B cell (primary cell): ENCODE data around the gene TEC. TPM values are rescaled to one million over a fixed set of nuclear protein-coding genes. Genes with fewer than 3 reads are reported as not detected.

Experiments
- ATAC-seq: fragments of 200-7000 bp; cut with Tn5 transposase; one replicate; pipeline ENCODE4 v1.10.0; 2021; ENCODE audit warnings: low read depth, mild to moderate bottlenecking, moderate number of reproducible peaks, moderate library complexity
- CTCF ChIA-PET: fragments of 350-600 bp; sonication (Branson Sonifier 250); formaldehyde crosslinking; loops from one replicate; lab custom pipeline; 2021; ENCODE audit warnings: antibody characterized with exemption, inconsistent platforms; lab: Charles Lee
- POLR2A ChIA-PET: fragments of 350-600 bp; sonication (Branson Sonifier 250); formaldehyde crosslinking; loops from one replicate; lab custom pipeline; 2021; ENCODE audit warnings: antibody characterized with exemption; lab: Charles Lee
- DNase-seq: peaks from one replicate; pipeline ENCODE4 v3.0.0; 2013
- H2AFZ ChIP-seq: 2 replicates; pipeline ENCODE4 v1.6.1; 2012; ENCODE audit warnings: mild to moderate bottlenecking, low read depth, low read length; ENCODE audit not compliant: insufficient read depth, poor library complexity, severe bottlenecking
- H3K27ac ChIP-seq, 2 donors: 1 replicate in 1 of 2; 2 replicates in 1 of 2; pipeline ENCODE4 v1.5.1; 2012 to 2013; ENCODE audit warnings: low read length in 2 of 2, mild to moderate bottlenecking in 2 of 2, moderate library complexity in 1 of 2
- H3K27me3 ChIP-seq, 4 experiments: fragments of 200-600 bp in 1 of 4; sonication (generic) in 1 of 4; replicated peaks in 1 of 4; 1 replicate in 2 of 4; 2 replicates in 2 of 4; pipeline versions ENCODE4 v1.6.1 to v1.7.0; 2013 to 2016; ENCODE audit warnings: low read length in 3 of 4, mild to moderate bottlenecking in 2 of 4, mixed read lengths in 1 of 4, moderate library complexity in 1 of 4; ENCODE audit not compliant: insufficient read depth in 4 of 4, control insufficient read depth in 3 of 4; ENCODE audit errors: control extremely low read depth in 1 of 4
- H3K36me3 ChIP-seq, 2 experiments: replicated peaks in 1 of 2; 1 replicate in 1 of 2; 2 replicates in 1 of 2; pipeline versions ENCODE4 v1.6.1 to v1.7.1; 2013; ENCODE audit warnings: low read length in 1 of 2; ENCODE audit not compliant: insufficient read depth in 2 of 2, control insufficient read depth in 1 of 2; ENCODE audit errors: control extremely low read depth in 1 of 2, extremely low read depth in 1 of 2
- H3K4me1 ChIP-seq, 2 donors: fragments of 200-600 bp in 1 of 2; sonication (generic) in 1 of 2; 1 replicate in 1 of 2; 2 replicates in 1 of 2; pipeline versions ENCODE4 v1.5.1 to v1.6.1; 2013 to 2017; ENCODE audit warnings: low read length in 2 of 2; ENCODE audit not compliant: control insufficient read depth in 2 of 2, insufficient read depth in 2 of 2
- H3K4me2 ChIP-seq: replicated peaks from 2 replicates; pipeline ENCODE3; 2012; ENCODE audit warnings: mild to moderate bottlenecking, low read depth, low read length; ENCODE audit not compliant: poor library complexity, severe bottlenecking
- H3K4me3 ChIP-seq, 5 experiments: fragments of 200-600 bp in 1 of 5; sonication (generic) in 1 of 5; 1 replicate in 3 of 5; 2 replicates in 2 of 5; pipeline versions ENCODE4 v1.5.1 to v1.7.0; 2011 to 2016; ENCODE audit warnings: low read length in 4 of 5, mild to moderate bottlenecking in 4 of 5, low read depth in 2 of 5, control low read depth in 1 of 5, moderate library complexity in 1 of 5; ENCODE audit not compliant: insufficient read depth in 1 of 5; ENCODE audit errors: control extremely low read depth in 1 of 5, extremely low read depth in 1 of 5
- H3K79me2 ChIP-seq: fragments of 200-600 bp; sonication (generic); one replicate; pipeline ENCODE4 v1.6.0; 2016; ENCODE audit warnings: low read length; ENCODE audit not compliant: control insufficient read depth, insufficient read depth
- H3K9ac ChIP-seq: fragments of 200-600 bp; sonication (generic); 2 replicates; pipeline ENCODE4 v1.6.1; 2017; ENCODE audit warnings: mild to moderate bottlenecking, low read length, moderate library complexity
- H3K9me3 ChIP-seq, 3 donors: one replicate each; pipeline versions ENCODE4 v1.6.1 to v1.7.1; 2013; ENCODE audit warnings: low read length in 2 of 3; ENCODE audit not compliant: control insufficient read depth in 2 of 3, insufficient read depth in 1 of 3; ENCODE audit errors: control extremely low read depth in 1 of 3
- H4K20me1 ChIP-seq: 2 replicates; pipeline ENCODE4 v1.6.0; 2012; ENCODE audit warnings: mild to moderate bottlenecking, low read length; ENCODE audit not compliant: insufficient read depth, control insufficient read depth, poor library complexity, severe bottlenecking
- H3K27ac Mint-ChIP-seq: one replicate; pipeline ENCODE4 v1.8.0; 2021; ENCODE audit warnings: mixed read lengths
- H3K27me3 Mint-ChIP-seq: one replicate; pipeline ENCODE4 v1.8.0; 2021; ENCODE audit warnings: mixed read lengths
- H3K4me1 Mint-ChIP-seq: one replicate; pipeline ENCODE4 v1.8.0; 2021; ENCODE audit warnings: mixed read lengths
- H3K4me3 Mint-ChIP-seq: one replicate; pipeline ENCODE4 v1.8.0; 2021; ENCODE audit warnings: mixed read lengths
- H3K9me3 Mint-ChIP-seq: one replicate; pipeline ENCODE4 v1.8.0; 2022; ENCODE audit warnings: mixed read lengths; ENCODE audit not compliant: insufficient read depth
- CTCF ChIP-seq: fragments of 200-600 bp; IDR thresholded peaks from one replicate; pipeline ENCODE4 v1.8.0; 2022; ENCODE audit warnings: antibody characterized with exemption, mild to moderate bottlenecking
- EZH2 ChIP-seq: IDR thresholded peaks from 2 replicates; pipeline ENCODE4 v1.6.1; 2012; ENCODE audit warnings: borderline replicate concordance, low read depth, mild to moderate bottlenecking, moderate library complexity, low read length; ENCODE audit not compliant: insufficient read depth, poor library complexity, severe bottlenecking
- WGBS: methylation state at CpG from one replicate; pipeline ENCODE4 v1.1.5; 2013; ENCODE audit warnings: missing lambda C conversion rate; ENCODE audit not compliant: insufficient coverage; 5-methylcytosine and 5-hydroxymethylcytosine counted together
- intact Hi-C: fragments of 100-400 bp; cut with micrococcal nuclease; formaldehyde crosslinking; loops from one replicate; pipeline ENCODE4 v1.10.0; 2022
- polyA plus RNA-seq: library from polyadenylated mRNA; depleted of rRNA; stranded (reverse); fragments of >200 nt; gene quantifications from 2 replicates; pipeline ENCODE4 v1.2.3, GENCODE V29; 2012
- total RNA-seq, 2 donors: library from RNA; stranded (reverse); fragments of 120-200 nt in 1 of 2; gene quantifications; 1 replicate in 1 of 2; 2 replicates in 1 of 2; pipeline versions ENCODE4 v1.2.3 to v1.2.4, GENCODE V29; 2013 to 2022

Gene TEC
- total and polyA plus RNA-seq, 2 donors (not counting 1 experiment from before 2014, with no cell fraction given): 2.0 to 8.3 TPM

DNA sequence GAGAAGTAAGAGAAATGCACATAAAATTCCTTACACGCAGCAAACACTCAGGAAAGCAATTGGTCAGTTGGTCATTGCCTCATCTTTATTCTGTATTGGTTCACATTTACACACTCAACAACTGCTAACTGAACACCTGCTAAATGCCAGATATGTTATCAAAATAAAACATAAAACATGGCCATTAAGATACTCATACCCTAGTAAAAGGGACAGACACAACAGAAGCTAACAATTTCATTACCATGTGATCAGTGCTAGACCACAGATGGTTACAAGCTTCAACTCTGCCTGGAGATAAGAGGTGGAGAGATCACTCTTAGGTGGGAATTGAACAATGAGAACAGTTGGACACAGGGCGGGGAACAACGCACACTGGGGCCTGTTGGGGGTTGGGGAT, 26.2 kb downstream of the TEC start:
- no CpG with 5 or more reads among the region's 3 CpGs for WGBS
- Histone ChIP-seq H2AFZ (no peak overlapping the region), H3K4me3 (no peak overlapping the region), H3K27ac (no peak overlapping the region), H4K20me1 (no peaks in the 10 kb centered on the region), H3K4me2 (no peak overlapping the region), H3K36me3 (no peaks in the 10 kb centered on the region), H3K9ac (no peak overlapping the region), H3K4me1 (no peaks in the 10 kb centered on the region), H3K79me2 (peaks cover 37% of the 10 kb centered on the region), H3K27me3 (no peaks in the 10 kb centered on the region), H3K9me3 (no peaks in the 10 kb centered on the region)
- Mint-ChIP-seq H3K27me3 (no peaks in the 10 kb centered on the region), H3K9me3 (no peaks in the 10 kb centered on the region), H3K27ac (no peak overlapping the region), H3K4me3 (no peak overlapping the region), H3K4me1 (peaks cover 32% of the 10 kb centered on the region)
- intact Hi-C loops: no loop called here
- ChIA-PET POLR2A (no interaction called here), CTCF (no interaction called here)
- no peak for TF ChIP-seq EZH2
- TF ChIP-seq CTCF: no peak
- ATAC-seq (no peak), DNase-seq (no peak)

DNA sequence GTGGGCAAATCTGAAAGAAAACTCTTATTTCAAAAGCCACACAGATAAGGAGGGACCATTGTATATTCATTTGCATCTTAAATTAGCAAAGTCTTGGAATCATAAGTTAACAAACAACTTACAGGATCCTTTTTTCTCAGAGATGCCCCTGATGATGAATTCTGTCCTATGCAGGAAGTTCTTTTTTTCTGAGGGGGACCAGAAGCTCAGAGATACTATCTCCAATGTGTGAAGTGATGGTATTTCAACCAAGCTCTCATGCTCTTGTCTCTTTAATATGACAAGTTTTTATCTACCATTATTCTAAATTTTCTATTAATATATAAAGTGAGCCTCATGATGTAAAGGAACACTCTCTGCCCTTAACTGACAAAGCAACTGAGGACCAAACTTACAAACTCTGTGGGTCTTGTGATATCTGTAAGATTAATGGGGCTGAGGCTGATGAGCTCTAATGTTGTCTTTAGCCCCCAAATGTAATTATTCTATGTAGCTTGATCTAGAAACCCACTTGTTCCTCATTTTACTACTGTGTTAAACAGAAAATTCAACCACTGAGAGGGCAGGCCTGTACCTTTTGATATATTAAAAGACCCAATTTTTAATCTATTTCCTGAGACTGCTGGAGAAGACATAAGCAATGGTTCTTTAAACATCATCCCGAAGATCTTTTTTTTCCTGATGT, 27.0 kb downstream of the TEC start:
- Histone ChIP-seq H3K36me3 (no peaks in the 10 kb centered on the region), H3K4me3 (no peak overlapping the region), H4K20me1 (no peaks in the 10 kb centered on the region), H3K79me2 (peaks cover 37% of the 10 kb centered on the region), H3K9ac (no peak overlapping the region), H3K9me3 (no peaks in the 10 kb centered on the region), H3K27ac (no peak overlapping the region), H2AFZ (no peak overlapping the region), H3K27me3 (no peaks in the 10 kb centered on the region), H3K4me2 (no peak overlapping the region), H3K4me1 (no peaks in the 10 kb centered on the region)
- WGBS: no CpG with 5 or more reads among the region's 1 CpG
- no peak overlapping the region for H3K4me3 Mint-ChIP-seq
- POLR2A ChIA-PET: no interaction called here
- CTCF ChIA-PET: interaction anchor here (1.2 kb wide), 1 partner anchor 115 kb away, joined by 4 read pairs; no protein-coding TSS in a partner anchor
- intact Hi-C loops: no loop called here
- ATAC-seq (no peak), DNase-seq (no peak)
- peaks cover 31% of the 10 kb centered on the region for H3K4me1 Mint-ChIP-seq
- H3K27ac Mint-ChIP-seq: no peak overlapping the region
- TF ChIP-seq CTCF: no peak
- no peaks in the 10 kb centered on the region for H3K9me3 Mint-ChIP-seq
- H3K27me3 Mint-ChIP-seq: no peaks in the 10 kb centered on the region
